CD4-positive, alpha-beta T cell treated with Interferon alpha-2 for 1 hour (primary cell): ENCODE data around the gene TMEM240.
"Not testable (repeated sequence)": the region's sequence is repeated elsewhere in the genome, so short reads cannot be mapped to it uniquely, and the experiment has no call there.

Source experiments
- DNase-seq, 2 donors: peaks; one replicate each; pipeline ENCODE4 v3.0.0-alpha.2; 2020 to 2022

The TMEM240 gene

DNA sequence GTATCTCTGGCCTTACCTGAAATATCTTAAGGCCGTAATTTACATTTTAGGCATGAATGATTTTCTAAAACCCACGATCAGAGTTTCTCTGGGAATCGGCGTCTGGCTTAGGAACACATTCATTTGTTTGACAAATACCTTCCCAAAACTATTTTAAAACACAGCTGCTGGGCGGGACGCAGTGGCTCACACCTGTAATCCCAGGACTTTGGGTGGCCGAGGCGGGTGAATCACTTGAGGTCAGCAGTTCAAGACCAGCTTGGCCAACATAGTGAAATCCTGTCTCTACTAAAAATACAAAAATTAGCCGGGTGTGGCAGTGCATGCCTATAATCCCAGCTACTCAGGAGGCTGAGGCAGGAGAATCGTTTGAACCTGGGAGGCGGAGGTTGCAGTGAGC, 16.5 kb upstream of the TMEM240 start:
- not testable (repeated sequence) for DNase-seq

DNA sequence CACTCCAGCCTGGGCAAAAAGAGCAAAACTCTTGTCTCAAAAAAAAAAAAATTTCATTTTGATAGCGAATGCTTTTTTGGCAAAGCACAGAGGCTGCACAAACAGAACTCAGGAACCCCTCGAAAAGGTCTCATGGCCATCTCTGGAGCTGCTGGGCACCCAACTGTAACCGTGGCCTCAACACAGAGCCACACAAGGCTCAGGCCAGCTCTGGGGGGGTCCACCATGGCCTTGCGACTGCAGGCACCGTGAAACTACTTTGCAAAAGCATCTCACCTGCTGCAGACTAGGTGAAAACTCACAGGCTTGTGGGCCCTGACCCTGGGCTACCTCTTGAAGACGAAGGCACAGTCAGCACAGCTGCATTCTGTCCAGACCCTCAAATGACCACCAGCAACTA, 16.1 kb upstream of the TMEM240 start:
- DNase-seq: no peak

DNA sequence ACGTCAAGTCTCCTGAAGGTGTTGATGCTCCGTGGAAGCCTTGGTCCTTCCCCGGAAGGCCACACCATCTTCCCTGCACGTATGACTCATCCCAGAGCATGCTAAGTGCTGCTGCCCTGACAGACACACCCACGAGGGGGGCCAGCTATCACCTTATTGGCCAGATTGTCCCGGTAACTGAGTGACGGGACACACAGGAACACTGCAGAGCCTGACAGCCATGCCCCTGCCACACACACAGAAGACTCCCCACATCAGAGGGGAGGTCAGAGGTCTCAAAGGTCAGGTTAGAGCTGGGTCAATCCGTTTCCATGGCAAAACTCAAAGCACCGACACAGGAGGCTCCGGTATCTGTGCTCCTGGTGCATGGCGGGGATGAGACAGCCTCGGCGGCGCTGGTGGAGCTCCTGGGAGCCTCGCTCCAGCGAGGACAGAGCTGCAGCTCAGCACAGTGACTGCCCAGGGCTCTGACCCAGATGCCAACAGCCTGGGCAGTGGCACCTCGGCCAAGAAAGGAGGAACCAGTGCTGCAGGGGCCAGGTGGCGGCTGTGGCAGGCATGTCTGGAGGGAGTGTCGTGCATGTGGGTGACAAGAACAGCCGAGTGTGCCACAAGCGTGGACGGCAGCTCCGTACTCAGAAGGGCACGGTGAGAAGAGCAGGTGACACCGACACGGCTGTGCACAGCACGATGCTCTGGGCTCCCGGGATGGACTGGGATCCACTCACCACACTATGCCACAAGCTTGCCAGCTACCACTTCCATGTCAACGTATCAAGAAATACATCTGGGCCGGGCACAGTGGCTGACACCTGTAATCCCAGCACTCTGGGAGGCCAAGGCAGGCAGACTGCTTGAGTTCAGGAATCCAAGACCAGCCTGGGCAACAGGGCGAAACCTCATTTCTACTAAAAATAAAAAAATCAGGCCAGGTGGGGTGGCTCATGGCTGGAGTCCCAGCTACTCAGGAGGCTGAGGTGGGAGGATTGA, 14.8 kb upstream of the TMEM240 start:
- no peak for DNase-seq

DNA sequence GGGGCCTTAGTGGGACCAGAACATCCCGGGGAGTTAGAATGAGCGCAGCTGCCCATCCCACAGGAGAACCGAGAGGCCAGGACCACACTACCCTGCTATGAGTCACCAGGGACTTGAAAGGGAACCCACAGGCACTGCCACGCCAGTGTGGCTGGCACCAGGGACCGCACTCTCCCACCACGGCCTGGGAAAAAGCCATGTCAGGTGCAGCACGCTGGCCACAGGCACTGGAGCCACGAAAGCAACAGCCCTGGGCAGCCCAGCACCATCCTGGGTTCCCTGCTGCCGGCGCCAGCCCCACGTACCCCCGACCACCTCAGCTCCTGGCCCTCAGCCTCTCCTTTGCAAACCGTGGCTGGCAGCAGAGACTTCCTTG, 14.1 kb upstream of the TMEM240 start:
- no peak for DNase-seq

DNA sequence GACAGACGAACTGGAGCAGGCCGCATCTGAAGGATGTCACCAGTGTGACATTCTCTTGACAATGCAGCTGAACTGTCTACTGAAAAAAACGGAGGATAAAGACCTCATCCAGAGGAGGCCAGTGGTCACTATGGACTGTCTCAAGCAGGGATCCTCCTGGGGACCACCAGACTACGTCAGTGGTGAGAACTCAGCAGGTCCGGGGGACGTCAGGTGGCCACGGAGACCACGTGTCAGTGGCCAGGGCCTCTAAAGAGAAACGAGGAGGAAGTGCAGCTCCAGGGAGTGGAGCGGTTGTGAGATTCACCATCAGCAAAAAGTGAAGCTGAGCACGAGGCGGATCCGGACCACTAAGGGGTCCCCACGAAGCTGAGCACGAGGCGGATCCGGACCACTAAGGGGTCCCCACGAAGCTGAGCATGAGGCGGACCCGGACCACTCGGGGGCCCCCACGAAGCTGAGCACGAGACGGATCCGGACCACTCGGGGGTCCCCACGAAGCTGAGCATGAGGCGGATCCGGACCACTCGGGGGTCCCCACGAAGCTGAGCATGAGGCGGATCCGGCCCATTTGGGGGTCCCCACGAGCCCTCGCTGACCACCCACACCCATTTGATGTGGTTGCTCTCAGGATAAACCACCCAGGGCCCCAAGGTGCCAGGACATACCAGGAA, 13.5 kb upstream of the TMEM240 start:
- no peak for DNase-seq

DNA sequence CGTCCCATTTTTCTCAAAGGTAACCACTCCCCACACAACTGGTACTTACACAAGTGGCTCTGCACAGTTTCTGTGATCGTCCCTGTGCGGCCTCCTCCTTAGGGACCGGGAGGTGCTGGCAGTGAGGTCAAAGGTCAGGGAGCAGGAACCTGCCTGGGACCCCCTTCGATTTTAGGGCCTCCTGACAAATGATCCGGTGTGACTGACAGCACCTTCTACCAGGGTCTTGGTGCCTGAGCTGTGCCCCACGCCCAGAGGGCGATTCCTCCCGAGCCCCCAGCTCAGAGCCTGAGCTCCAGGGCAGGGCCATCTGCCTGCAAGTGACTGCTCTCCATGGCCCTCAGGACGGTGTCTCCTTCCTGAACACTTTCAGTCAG, 11.8 kb upstream of the TMEM240 start:
- DNase-seq: no peak

DNA sequence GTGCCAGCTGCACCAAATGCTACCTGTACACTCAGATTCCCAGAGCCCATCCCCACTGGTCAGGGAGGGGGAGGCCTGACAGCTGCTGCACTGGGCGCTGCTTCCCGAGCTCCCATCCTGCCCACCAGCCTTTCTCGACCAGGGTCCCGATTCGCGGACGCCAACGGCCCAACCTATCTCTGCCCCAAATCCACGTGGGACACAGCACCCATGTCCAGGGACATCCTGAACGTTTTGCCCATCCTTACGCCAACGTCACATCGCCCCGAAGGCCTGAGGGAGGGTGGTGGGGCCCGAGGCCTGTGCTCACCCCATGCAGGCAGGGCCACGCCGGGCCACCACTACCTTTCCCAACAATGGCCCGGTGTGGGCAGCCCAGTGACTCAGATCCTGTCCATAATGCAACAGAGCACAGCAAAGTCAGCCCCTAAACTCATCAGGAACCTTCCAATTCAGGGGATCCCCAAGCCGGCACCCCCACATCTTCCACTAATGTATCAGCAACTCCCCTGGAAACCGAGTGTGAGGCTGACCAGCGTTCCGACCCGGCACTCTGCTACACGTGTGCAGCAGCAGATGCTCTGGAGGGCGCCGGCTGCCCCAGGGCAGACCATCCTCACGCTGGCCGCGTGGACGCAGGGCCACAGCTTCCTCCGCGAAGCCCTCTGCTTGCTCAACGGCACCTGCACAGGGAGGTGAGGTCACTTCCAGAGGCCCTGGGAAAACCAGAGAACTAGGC, 11.3 kb upstream of the TMEM240 start:
- no peak for DNase-seq

DNA sequence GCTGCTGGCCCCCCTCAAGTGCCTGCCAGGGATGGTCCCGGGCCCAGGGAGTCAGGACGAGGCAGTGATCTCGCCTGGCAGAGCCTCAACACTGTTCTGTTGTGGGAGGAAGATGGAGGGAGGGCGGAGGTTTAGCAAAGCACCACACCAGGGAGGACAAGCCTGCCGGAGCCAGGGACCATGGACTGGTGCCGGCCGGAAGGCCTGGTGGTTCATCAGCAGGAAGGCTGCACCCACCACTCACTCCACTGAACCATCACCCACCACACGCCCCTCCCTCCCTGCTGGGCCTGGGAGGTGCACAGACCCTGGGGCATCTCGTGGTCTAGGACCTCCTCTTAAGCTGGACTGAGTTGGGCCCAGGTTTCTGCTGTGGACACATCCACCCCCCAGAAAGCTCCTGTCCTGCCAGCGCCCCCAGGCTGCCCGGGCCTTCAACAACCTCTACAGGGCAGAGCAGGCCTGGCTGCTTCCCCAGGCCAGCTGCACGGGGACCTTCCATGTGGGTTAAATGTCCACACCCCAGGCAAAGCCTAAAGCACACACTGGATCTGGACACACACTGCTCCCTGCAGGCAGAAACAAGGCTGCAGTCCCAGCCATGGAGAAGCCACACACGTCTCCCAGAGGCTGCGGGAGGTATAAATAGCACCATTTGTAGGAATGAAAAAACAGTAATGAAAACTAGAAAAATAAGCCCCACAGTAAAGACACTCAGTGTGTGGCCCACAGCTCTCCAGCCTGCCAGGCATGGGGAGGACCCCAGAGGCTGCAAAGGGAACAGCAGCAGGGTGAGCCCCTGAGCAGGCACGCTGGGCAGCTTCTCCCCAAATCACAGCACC, 10.4 kb upstream of the TMEM240 start:
- no peak for DNase-seq

DNA sequence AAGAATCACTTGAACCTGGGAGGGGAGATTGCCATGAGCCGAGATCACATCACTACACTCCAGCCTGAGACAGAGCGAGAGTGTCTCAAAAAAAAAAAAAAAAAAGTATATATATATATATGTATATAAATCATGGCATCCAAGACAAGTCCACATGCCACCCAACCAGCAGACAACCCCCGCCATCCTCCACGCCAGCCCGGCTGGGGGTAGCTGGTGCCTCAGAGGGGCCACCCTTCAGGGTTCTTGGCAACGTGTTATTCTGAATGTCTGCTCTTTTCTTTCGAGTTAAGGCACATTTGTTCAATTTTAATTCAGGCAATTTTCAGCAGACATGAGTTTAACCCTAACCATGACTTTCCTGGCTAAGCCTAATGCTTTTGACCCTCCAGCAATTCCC, 9.7 kb upstream of the TMEM240 start:
- no peak for DNase-seq

DNA sequence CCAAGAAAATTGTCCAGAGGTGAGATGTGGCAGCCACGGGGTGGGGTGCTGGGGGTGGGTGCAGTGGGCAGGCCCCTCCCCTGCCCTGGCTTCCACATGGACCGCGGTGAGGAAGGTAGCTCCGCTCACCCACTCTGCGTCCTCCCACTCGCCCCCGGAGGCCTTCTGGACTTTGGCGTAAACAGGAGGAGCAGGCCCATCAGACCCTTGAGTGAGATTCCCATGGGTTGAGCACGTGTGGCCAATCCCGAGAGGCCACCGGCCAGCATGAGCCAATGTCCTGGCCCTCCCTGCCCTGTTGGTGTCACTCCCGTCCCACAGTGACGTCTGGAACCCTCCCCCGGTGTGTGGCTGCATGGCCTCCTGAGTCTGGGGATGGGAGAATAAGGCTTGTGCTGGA, 8.2 kb upstream of the TMEM240 start:
- DNase-seq: no peak

DNA sequence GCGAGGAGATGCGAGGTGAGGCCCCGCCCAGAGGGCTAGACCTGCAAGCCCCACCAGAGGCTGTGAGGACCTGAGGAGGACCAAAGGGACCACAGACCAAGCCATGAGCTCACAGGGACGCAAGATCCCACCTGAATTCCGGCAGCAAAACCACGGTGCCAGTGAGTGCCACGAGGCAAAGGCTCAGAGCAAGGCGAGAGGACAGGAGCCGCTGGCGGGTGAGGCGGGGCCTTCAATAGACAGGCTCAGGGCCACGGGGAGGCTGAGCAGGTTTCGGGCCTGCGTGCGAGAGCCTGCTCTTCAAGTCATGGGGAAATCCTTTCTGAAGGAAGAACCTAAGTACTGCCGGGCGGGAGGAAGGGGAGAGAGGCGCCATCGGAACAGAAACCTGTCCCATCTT, 7.1 kb upstream of the TMEM240 start:
- no peak for DNase-seq

DNA sequence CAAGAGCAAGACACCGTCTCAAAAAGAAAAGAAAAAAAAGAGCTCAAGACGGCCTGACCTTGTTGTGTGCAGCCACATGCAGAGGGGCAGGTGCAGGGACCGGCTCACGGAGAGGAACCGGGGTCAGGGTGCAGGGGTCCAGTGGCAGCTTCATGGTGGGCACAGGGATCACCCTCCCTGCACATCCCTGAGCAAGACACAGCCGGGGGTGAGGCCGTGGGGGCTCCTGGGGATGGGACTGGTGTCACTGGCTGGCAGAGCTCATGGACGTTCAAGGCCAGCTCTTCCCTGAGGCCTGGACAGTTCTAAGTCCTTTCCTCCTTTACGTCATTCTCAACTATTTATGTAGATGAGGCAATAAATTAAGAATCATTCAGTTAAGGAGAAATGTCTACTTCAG, 6.6 kb upstream of the TMEM240 start:
- no peak for DNase-seq

DNA sequence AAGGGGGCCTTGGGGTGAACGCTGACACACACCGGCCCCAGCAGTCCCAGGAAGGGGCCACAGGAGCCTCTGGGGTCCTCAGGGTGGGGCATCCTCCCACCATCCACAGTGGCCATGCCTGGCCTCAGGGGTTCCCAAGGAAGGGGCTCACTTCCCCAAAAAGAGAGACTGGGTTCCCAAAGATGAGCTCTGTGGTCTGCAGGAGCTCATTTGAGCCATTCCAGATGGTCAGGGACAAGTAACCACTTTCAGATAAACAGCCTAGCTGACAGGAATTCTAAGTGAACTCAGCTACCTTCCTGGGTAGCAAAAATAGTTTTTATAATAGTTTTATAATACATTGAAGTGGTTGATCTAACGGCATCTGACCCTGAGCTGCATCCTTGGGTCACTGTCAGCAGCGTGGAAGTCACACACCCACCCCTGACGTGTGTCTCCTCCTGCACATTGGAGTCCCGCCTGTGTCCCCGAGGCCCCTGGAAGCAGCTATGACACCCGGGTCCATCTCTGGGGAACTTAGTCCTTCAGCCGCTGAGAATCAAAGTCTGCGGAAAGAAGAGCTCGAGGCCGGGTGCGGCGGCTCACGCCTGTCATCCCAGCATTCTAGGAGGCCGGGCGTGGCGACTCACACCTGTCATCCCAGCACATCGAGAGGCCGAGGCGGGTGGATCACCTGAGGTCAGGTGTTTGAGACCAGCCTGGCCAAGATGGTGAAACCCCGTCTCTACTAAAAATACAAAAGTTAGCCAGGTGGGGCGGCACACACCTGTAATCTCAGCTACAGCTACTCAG, 5.7 kb upstream of the TMEM240 start:
- no peak for DNase-seq

DNA sequence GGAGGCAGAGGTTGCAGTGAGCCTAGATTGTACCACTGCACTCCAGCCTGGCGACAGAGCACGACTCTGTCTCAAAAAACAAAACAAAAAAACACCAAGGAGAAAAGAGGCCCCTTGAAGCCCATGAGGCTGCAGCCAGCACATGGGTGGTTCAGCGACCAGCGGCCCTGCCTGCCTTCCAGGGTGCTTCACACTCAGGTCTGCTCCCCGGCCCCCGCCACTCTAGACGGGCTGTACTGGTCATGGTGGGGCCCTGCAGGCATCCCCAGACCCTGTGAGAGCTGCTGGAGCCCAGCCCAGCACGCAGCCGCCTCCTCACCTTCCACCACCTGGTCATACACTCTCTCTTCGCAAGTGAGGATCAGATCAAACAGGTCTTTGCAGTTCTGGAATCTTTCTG, 4.1 kb upstream of the TMEM240 start:
- no peak for DNase-seq

DNA sequence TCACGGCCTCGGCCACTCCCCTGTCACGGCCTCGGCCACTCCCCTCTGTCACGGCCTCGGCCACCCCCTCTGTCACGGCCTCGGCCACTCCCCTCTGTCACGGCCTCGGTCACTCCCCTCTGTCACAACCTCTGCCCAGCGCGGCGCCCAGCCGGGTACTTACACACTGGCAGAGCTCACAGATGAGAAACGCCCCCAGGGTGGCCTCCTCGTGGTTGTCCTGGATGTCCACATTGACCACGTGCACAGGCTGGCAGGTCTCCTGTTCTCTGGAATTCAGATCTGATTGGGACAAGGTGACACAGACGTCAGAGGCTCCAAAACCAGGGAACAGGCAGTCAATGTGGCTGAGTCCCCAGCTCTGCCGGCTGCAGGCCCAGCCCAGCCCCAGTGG, 3.3 kb upstream of the TMEM240 start:
- no peak for DNase-seq

DNA sequence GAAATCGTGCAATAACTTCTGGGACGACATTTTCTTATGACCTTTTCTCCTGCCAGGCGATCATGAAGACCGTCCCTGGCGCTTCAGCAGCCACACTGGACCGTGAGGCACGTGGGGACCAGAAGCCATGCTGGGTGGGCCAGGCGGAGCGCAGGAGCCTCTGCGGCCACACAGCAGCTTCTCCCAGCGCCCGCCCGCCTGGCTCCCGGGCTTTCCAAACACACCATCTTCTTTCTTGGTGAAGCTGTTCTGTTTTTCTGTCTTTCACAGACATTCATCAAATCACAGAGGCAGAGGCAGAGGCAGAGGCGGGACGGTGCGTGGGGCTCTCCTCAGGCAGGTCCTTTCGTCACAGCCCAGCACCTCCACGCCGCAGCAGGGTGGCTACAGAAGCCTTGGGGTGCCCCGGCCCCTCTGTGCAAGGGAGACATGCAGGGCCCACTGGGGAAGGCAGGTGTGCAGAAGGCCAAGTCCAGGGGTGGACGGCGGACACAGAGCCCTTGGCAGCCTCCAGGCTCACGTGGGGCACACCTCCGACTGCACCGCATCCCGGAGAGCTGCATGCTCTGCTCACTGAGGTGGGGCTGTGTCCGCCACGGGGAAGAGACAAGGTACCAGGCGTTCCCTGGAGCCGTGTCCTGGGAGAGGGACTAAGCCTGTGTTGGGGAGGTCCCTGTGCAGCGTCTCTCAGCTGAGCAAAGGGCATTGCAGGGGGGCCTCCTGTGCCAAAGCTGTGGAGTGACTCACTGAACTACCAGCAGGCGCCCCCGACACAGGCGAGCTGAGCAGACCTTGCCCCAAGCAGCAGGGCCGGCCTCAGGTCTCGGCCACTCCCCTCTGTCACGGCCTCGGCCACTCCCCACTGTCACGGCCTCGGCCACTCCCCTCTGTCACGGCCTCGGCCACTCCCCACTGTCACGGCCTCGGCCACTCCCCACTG, 2.6 kb upstream of the TMEM240 start:
- DNase-seq: peak in 1 of 2 donors; percentile 24

DNA sequence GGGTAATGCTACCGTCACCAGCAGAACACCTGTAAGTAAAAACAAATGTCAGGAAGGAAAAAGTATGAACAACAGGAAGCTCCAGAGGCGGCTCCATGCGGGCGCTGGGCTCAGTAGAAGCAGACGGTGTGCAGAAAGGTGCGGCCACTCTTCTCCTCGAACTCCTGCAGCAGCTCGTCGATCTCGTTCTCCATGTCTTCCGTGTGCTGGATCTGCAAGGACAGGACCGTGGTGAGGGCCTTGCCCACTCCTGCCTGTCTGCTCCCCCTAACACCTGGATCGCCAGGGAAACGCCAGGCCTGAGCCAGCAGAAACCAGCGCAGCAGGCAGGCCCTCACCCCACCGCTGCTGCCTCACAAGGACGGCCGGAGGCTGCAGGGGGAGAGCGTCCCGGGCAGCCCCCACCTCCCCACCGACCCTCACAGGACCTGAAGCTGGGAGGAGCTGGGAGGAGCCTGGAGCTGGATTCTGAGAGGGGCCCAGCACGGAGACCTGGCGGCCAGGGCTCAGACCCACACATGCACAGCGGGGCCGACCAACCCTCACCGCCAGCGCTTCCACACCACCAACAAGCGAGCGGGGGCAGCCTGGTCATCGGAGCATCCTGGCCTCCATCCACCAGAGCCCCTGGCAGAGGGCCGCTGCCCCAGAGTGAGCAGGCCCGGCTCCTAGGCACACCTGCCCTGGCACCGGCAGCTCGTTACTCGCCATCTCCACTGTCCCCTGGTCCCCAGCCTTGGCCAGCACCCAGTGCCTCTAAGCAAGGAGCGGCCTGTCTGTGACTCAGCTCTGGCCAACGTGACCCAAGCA, 1.7 kb upstream of the TMEM240 start:
- DNase-seq: no peak

DNA sequence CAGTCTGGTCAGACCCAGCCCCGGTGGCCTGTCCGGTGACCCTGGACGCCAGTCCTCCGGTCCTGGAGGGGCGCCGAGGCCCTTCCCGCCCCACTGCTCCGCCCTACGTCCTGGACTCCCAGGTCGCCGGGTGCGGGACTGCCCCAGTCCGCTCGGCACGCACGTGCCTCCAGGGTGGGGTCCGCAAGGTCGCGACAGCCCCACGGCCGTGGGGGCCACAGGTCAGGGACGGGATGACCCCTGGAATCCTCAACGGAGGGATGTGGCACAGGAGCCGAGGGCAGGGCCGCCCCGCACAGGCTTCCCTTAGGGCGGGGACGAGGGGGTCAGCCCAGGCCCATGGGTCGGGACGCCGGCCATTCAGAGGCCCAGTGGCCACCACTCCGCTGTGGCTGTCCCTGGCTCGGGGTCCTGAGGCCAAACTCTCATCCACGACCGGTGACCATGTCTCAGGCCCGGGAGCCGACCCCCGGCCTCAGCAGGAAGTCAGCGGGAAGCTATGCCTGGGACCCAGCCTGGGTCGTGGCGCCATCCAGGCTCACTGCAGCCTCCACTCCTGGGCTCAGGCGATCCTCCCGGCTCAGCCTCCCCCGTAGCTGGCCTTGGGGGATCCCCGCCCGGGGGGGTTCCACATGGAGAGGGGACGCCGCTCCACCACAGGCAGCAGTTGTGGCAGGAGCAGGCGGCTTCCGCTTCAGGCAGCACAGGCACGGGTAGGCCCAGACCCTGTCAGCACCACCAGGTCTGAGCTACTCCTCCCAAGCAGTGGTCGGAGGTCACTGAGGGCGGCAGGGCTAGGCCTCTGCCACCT, 599 bp upstream of the TMEM240 start:
- no peak for DNase-seq
